Duodenal mucosa (tissue), 2 donors: ENCODE measurements around the gene HMGA1.
"Not testable (repeated sequence)": the region's sequence is repeated elsewhere in the genome, so short reads cannot be mapped to it uniquely, and the experiment has no call there.

Source experiments
- H3K27ac ChIP-seq: one replicate; pipeline ENCODE4 v1.7.0; 2013; ENCODE audit warnings: low read depth, low read length
- H3K27me3 ChIP-seq, 2 donors: one replicate each; pipeline ENCODE4 v1.7.0; 2013; ENCODE audit warnings: low read length in 2 of 2, control low read depth in 1 of 2; ENCODE audit not compliant: insufficient read depth in 2 of 2, control insufficient read depth in 1 of 2
- H3K36me3 ChIP-seq, 2 donors: one replicate each; pipeline ENCODE4 v1.7.0; 2013; ENCODE audit warnings: low read length in 2 of 2, control low read depth in 1 of 2; ENCODE audit not compliant: insufficient read depth in 2 of 2, control insufficient read depth in 1 of 2
- H3K4me1 ChIP-seq, 2 donors: one replicate each; pipeline ENCODE4 v1.7.0; 2013; ENCODE audit warnings: low read length in 2 of 2, control low read depth in 1 of 2; ENCODE audit not compliant: insufficient read depth in 2 of 2, control insufficient read depth in 1 of 2
- H3K4me3 ChIP-seq, 2 donors: one replicate each; pipeline ENCODE4 v1.7.0; 2013; ENCODE audit warnings: low read length in 2 of 2, low read depth in 1 of 2
- H3K9ac ChIP-seq, 2 donors: one replicate each; pipeline ENCODE4 v1.7.0; 2013; ENCODE audit warnings: low read length in 2 of 2, low read depth in 1 of 2
- H3K9me3 ChIP-seq, 2 donors: one replicate each; pipeline ENCODE4 v1.7.0; 2013; ENCODE audit warnings: low read length in 2 of 2, control low read depth in 1 of 2; ENCODE audit not compliant: control insufficient read depth in 1 of 2

Gene HMGA1

GRCh38 chr6:34246563-34247391 is 10.1 kb downstream of the HMGA1 start:
- Histone ChIP-seq H3K4me1 (peaks cover 14 to 36% of the 10 kb centered on the region in 2 donors), H3K4me3 (no peak overlapping the region), H3K27ac (no peak overlapping the region), H3K9me3 (no peaks in the 10 kb centered on the region), H3K36me3 (peaks cover 16 to 27% of the 10 kb centered on the region in 2 donors), H3K9ac (no peak overlapping the region), H3K27me3 (no peaks in the 10 kb centered on the region)

DNA sequence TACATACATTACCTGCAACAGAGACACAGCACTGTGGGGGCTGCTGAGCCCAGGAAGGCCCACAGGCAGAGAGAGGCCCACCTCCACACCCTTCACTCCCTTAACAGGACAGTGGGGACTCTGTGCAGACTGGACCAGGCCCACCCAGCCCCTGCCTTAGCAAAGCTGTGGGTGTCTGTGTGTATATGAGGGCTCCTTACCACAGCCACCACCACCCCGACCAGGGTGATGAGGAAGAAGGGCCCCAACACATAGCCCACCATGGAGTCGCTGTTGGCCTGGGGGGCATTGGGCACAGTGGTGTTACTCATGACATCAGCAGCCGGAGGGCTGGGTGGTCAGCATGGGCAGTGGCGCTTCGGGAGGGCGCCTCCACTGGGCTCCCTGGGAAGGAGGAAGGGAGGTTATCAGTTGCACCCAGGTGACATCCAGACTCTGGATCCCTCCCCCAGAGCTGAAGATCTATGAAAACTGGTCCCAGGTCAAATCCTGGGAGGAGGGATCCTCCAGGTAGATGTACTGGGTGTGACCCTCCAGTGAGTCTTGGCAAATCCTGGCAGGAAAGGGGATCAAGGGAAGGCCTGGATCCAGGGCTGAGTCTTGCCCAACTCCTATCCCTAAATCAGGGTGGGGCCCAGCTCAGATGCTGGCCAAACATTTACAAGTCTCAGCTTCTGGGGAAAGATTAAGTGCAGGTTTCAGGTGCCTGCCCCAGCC is 11.0 kb downstream of the HMGA1 start:
- peak overlapping the region; percentile 63 to 90 for H3K9ac ChIP-seq
- peak overlapping the region; percentile 74 to 98 for H3K4me3 ChIP-seq

DNA sequence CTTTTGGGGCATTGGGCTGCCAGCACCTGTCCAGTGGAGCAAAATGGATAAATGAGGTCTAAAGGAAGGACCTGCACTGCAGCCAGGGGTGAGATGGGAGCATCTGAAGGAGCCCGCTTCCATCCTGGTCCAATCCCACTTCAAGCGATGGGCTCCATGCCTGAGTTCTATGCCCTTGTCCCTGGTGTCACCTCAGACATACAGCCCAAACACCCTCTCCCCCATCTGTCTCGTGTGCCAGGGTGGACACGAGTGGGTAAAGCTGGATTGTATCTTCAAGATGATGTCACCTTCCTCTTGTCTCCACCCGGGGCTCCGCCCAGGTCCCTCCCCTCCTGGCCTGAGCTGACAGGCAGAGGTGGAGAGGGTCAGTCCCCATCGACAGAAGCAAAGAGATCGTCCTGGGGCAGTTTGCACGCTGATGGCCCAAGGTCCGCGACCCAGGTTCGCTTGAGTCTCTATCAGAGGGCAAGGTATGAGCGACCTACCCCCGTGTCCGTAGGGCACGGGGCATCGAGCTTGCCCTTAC is 11.6 kb downstream of the HMGA1 start:
- Histone ChIP-seq H3K27me3 (no peaks in the 10 kb centered on the region), H3K9me3 (no peaks in the 10 kb centered on the region), H3K4me1 (peaks cover 14 to 36% of the 10 kb centered on the region in 2 donors), H3K36me3 (peaks cover 4 to 12% of the 10 kb centered on the region in 2 donors), H3K4me3 (peak overlapping the region; percentile 74 to 98), H3K9ac (peak overlapping the region; percentile 63 to 90), H3K27ac (peak overlapping the region; percentile 83)

More for the DNA sequence above, 11.0 kb downstream of the HMGA1 start:
- no peak overlapping the region for H3K27ac ChIP-seq
- H3K9me3 ChIP-seq: no peaks in the 10 kb centered on the region
- H3K36me3 ChIP-seq: peaks cover 9 to 18% of the 10 kb centered on the region in 2 donors
- no peaks in the 10 kb centered on the region for H3K27me3 ChIP-seq
- peaks cover 14 to 36% of the 10 kb centered on the region in 2 donors for H3K4me1 ChIP-seq

DNA sequence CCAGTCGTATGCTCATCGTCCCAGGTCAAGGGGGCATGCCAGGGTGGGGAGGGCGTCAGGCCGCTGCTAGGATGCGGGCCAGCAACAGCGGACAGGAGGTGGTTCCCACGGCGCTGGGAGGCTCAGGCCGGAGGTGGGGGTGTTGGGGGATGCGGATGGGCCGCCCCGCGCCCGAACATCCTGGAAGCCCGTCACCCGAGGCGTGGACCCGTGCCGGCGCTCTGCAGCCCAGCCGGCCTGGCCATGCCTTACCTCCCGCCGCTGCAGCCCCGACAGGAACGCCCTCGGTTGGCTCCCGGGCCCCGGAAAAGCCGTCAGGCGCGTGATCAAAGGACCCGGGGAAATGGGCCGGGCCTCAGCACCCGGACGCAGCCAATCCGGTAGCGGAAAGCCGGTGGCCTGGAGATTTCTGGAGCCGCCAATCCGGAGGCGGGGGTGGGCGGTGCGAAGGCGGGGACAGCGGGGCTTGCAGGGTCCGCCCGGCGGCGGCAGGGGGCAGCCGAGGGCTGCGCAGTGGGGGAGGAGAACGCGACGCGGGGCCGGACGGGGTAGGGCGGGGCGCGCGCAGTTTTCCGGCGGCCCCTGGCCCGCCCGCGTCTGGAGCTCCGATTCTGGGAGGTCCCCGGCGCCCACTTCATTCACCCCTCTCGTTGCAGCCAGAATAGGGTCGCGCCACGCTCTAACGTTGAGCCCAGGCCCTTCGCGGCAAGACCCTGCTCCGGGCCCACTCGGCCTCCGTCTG is 12.2 kb downstream of the HMGA1 start, which contains the start of gene SMIM29:
TSS of gene SMIM29 (minus strand) at position 280 of the 742 bp plus-strand sequence. CDS start 1,215 bp downstream, outside the sequence.
- Histone ChIP-seq H3K4me3 (peak within 1 kb of the TSS; percentile 85 to 98), H3K9me3 (no peaks in the 10 kb centered on the region), H3K4me1 (peaks cover 14 to 30% of the 10 kb centered on the region in 2 donors), H3K36me3 (peaks cover 0 to 6% of the 10 kb centered on the region in 2 donors), H3K27ac (peak within 1 kb of the TSS; percentile 83), H3K27me3 (no peaks in the 10 kb centered on the region), H3K9ac (peak within 1 kb of the TSS; percentile 90 to 95)

- Histone ChIP-seq H3K36me3 (peaks cover 0 to 5% of the 10 kb centered on the region in 2 donors), H3K9ac (peak overlapping the region; percentile 79 to 95), H3K27ac (peak overlapping the region; percentile 80), H3K9me3 (no peaks in the 10 kb centered on the region), H3K4me3 (peak overlapping the region; percentile 85 to 86), H3K27me3 (no peaks in the 10 kb centered on the region), H3K4me1 (peaks cover 8 to 24% of the 10 kb centered on the region in 2 donors)
Observed at GRCh38 chr6:34249469-34250261, 13.0 kb downstream of the HMGA1 start.

DNA sequence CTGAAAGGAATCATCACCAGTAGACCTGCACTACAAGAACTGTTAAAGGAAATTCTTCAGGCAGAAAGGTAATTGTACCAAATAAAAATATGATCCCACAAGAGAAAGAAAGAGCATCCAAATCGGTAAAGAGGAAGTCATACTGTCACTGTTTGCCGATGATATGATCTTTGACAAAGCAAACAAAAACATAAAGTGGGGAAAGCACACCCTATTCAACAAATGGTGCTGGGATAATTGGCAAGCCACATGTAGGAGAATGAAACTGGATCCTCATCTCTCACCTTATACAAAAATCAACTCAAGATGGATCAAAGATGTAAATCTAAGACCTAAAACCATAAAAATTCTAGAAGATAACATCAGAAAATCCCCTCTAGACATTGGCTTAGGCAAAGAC is 15.7 kb downstream of the HMGA1 start:
- H3K9me3 ChIP-seq, H3K27me3 ChIP-seq, H3K27ac ChIP-seq, H3K9ac ChIP-seq, H3K36me3 ChIP-seq, H3K4me3 ChIP-seq: not testable (repeated sequence)
- peaks cover 7 to 20% of the 10 kb centered on the region in 2 donors for H3K4me1 ChIP-seq

DNA sequence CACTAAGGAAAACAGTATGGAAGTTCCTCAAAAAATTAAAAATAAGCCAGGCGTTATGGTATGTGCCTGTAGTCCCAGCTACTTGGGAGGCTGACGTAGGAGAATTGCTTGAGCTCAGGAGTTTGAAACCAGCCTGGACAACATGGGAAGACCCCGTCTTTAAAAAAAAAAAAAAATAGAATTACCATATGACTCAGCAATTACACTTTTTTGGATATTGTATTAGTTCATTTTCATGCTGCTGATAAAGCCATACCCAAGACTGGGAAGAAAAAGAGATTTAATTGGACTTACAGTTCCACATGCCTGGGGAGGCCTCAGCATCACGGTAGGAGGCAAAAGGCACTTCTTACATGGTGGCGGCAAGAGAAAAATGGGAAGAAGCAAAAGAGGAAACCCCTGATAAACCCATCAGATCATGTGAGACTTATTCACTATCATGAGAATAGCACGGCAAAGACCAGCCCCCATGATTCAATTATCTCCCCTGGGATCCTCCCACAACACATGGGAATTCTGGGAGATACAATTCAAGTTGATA is 22.9 kb downstream of the HMGA1 start:
- Histone ChIP-seq H3K4me1 (no peaks in the 10 kb centered on the region), H3K27ac (no peak overlapping the region)

GRCh38 chr6:34260576-34261267 is 24.0 kb downstream of the HMGA1 start:
- Histone ChIP-seq H3K27ac (no peak overlapping the region), H3K4me3 (peak overlapping the region in 1 of 2 donors; percentile 28), H3K4me1 (no peaks in the 10 kb centered on the region), H3K9ac (no peak overlapping the region), H3K36me3 (no peaks in the 10 kb centered on the region), H3K9me3 (no peaks in the 10 kb centered on the region), H3K27me3 (no peaks in the 10 kb centered on the region)

More for the DNA sequence above, 22.9 kb downstream of the HMGA1 start:
- Histone ChIP-seq H3K36me3 (no peaks in the 10 kb centered on the region), H3K4me3 (no peak overlapping the region), H3K9ac (no peak overlapping the region), H3K9me3 (no peaks in the 10 kb centered on the region), H3K27me3 (no peaks in the 10 kb centered on the region)
